M059J (cell line): ENCODE data around the gene PTPRO. TPM values are rescaled to one million over a fixed set of nuclear protein-coding genes. Genes with fewer than 3 reads are reported as not detected.

Experiments used
- DNase-seq: peaks from one replicate; pipeline ENCODE4 v3.0.0-alpha.2; 2012; ENCODE audit warnings: low read depth
- total RNA-seq: library from RNA; depleted of rRNA; stranded (reverse); fragments of >200 nt; shearing (Covaris generic); gene quantifications from 2 replicates; pipeline ENCODE4 v1.2.3, GENCODE V29; 2014

Gene PTPRO
- total RNA-seq, 1 experiment from 2014 or later, result 0.02 TPM

GRCh38 chr12:15556411-15557102, 234.2 kb downstream of the PTPRO start:
- peak; percentile 33 for DNase-seq

DNA sequence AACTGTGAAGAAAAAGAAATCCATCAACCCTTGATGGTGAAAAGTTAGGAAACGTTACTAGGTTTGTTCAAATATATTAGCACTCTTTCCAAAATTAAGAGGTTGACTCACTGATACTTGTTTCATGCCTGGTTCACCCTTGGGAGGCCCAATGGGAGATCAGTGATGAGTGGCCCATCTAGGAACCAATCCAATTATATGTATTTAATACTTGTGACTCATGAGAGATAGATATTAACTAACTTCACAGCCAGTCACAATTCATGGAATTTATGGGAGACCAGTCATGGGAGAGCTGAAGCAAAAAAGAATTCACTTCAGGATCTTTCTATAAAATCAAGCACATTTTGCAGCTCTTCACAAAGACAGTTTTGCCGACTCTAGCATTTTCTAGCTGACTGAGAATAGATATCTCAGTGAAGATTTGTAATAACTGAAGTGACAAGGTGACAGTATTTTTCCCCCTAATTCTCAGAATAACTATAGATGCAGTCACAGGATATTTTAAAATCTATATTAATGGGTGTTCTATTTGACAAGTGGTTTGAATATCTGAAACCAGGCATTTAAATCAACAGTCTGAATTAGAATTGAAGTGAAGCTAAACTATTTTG, 236.7 kb downstream of the PTPRO start:
- DNase-seq, result peak; percentile 70

DNA sequence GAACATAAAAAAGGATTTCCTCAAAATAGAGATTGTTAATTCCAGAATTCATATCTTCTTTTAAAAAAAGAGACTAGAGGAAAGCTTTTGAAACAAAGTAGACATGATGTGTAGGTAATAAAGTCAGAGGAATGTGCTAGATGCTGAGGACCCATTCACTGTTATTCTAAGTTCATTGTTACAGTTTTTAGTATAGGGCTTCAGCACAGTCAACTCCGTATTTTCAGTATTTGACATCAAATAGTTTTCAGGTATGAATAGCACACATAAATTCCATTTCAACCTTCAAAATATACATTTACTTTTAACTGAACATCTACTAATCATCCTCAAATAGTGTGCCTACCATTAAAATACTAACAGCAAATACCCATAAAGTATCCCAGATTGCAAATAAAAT, 239.1 kb downstream of the PTPRO start:
- DNase-seq, result no peak

- no peak for DNase-seq
These were observed 240.0 kb downstream of the PTPRO start for GRCh38 chr12:15562263-15562662.

- DNase-seq, result peak; percentile 60
These were observed 241.4 kb downstream of the PTPRO start for GRCh38 chr12:15563663-15564062.

DNA sequence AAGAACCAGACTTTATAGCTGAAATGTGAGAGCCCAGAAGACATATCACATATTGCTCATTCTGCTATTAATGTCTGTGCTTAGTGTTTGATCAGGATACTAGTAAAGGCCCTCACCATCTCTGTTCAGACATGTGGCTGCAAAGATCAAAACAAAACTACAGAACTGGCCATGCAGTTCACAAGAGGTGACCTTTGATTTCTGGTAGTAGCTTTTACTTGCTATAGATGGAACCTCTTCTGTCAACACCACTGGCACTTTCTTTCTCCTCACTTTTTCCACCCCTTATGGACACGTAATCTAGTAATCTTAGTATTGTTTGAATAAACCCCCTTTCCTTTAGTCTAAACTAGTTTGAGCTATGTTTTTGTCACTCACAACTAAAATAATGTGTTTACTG, 252.0 kb downstream of the PTPRO start:
- DNase-seq, result no peak

GRCh38 chr12:15575671-15576541, 253.6 kb downstream of the PTPRO start:
- no peak for DNase-seq

- no peak for DNase-seq
These were observed 258.1 kb downstream of the PTPRO start for GRCh38 chr12:15580431-15580830.

DNA sequence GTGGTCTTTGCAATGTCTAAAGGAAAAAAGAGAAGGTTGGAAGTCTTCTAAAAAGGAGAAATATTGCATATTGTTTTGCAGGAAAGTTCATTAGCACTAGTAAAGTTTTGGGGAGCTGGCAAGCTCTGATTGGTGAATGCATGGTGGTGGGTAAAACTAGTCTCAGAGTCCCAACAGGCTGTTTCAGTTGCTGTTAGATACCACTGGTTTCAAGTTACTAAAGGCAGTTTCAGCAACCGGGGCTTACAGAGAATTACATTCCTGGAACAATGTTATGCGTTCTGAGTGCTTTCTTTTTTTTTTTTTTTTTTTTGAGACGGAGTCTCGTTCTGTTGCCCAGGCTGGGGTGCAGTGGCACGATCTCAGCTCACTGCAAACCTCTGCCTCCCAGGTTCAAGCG, 258.7 kb downstream of the PTPRO start:
- DNase-seq, result no peak

DNA sequence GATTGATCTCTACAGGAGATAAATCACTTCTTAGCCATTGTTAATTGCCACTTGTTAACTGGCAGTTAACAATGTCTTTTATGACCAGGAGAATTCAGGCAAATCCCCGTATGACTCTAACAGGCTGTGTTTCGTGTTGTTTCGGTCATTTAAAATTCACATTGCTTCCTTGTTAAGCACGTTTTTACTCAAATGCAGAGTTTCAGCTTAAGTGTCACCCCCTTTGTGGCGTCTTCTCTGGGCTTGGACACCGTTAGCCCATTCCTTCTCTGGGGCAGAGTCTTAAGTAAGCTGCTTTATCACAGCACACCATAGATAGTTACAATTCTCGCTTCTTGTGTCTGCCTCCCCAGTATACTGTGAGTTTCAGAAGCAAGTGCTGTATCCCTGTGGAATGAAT, 261.5 kb downstream of the PTPRO start:
- DNase-seq, result no peak

- DNase-seq, result peak; percentile 58
These were observed 262.2 kb downstream of the PTPRO start for GRCh38 chr12:15584366-15585041.

- no peak for DNase-seq
These were observed 267.2 kb downstream of the PTPRO start for GRCh38 chr12:15589328-15590032.

- DNase-seq, result peak; percentile 73
These were observed 268.0 kb downstream of the PTPRO start for GRCh38 chr12:15590180-15590826.

- DNase-seq, result no peak
These were observed 269.5 kb downstream of the PTPRO start for GRCh38 chr12:15591811-15592210.

GRCh38 chr12:15592934-15593333, 270.6 kb downstream of the PTPRO start:
- DNase-seq, result peak; percentile 46

GRCh38 chr12:15596174-15596573, 273.9 kb downstream of the PTPRO start:
- no peak for DNase-seq

GRCh38 chr12:15597125-15597830, 275.0 kb downstream of the PTPRO start:
- DNase-seq, result no peak

GRCh38 chr12:15599266-15600037, 277.1 kb downstream of the PTPRO start:
- peak; percentile 85 for DNase-seq

DNA sequence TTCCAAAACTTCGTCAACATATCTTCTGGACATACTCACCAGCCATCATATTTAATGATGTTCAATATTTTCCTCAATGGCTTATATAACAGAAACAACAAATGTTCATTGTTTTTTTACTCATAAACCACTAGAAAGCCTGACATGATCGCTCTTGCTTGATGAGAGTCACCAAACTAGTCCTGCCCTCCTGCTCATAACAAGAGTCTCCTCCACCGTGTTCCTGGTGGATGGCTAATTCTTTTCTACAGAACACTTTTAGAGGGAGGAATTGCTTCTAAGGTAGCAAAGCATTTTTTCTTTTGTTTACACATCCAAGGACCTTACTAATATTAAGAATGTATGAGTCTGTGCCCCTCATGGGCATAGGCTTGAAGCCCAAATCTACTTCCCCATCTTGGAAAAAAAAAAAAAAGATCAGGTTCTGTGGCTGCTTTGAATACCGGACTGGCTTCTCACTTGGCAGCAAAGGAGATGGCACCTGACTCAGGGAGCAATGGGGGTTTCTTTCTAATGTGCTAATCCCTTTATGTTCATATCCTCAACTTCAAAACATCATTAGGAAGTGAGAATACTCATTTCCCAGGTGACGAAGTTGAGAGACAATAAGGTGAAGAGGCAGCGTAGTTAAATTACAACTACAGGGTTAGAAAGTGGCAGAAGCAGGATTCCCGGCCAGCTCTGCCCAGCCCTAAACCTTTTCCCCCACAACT, 278.1 kb downstream of the PTPRO start:
- DNase-seq, result no peak
